ENCODE data around the gene CEP170. TPM values are rescaled to one million over a fixed set of nuclear protein-coding genes. Genes with fewer than 3 reads are reported as not detected.

The CEP170 gene
- total RNA-seq, 1 donor from 2014 or later = 39.3 TPM

Small RNAs within 50 kb of the gene (small RNA-seq; reads per million reads assigned to genes)
- gene RNU6-747P = not detected

Other genes with a start within 250 kb of the CEP170 start
- gene SDCCAG8, start 760 bp upstream of the CEP170 start, total RNA-seq = 31.2 TPM